LNCaP clone FGC (cell line): ENCODE measurements around the gene RASA3.

Experiments
- DNase-seq: peaks from one replicate; pipeline ENCODE4 v3.0.0-alpha.2; 2011; ENCODE audit warnings: low read depth
- H3K4me3 ChIP-seq: 2 replicates; pipeline ENCODE4 v1.5.1; 2011; ENCODE audit warnings: mild to moderate bottlenecking, low read depth, low read length, control low read depth
- TF ChIP-seq, protein P1 (sequence below): IDR thresholded peaks from 2 replicates; pipeline ENCODE4 v1.5.1; 2012; ENCODE audit warnings: mild to moderate bottlenecking; ENCODE audit not compliant: control insufficient read depth, insufficient read depth; ENCODE audit errors: extremely low read depth

Gene RASA3

DNA sequence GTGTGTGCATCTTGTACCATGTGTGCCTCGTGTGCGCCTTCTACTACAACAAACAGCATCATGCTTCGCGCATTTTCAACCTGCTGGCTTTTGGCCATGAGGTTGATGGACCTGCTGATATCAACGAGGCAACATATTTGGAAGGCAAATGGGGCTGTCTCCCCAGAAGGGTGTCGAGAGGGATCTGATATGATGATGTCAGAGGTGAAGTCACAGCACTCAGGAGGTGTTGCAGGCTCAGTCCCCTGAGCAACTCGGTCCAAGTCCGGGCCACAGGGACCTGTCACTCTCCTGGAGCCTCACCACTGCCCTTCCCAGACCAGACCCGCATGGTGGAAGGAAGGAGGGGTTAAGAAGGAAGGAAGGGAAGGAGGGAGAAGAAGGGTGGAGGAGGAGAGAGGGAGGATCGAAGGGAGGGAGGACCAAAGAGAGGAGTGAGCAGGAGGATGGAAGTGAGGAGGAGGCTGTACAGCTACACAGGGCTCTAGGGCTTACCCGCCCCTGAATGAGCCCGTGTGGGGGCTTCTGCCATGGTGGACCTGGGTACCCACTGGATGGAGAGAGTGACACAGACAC is 151.8 kb downstream of the RASA3 start:
- TF ChIP-seq, protein P1, sequence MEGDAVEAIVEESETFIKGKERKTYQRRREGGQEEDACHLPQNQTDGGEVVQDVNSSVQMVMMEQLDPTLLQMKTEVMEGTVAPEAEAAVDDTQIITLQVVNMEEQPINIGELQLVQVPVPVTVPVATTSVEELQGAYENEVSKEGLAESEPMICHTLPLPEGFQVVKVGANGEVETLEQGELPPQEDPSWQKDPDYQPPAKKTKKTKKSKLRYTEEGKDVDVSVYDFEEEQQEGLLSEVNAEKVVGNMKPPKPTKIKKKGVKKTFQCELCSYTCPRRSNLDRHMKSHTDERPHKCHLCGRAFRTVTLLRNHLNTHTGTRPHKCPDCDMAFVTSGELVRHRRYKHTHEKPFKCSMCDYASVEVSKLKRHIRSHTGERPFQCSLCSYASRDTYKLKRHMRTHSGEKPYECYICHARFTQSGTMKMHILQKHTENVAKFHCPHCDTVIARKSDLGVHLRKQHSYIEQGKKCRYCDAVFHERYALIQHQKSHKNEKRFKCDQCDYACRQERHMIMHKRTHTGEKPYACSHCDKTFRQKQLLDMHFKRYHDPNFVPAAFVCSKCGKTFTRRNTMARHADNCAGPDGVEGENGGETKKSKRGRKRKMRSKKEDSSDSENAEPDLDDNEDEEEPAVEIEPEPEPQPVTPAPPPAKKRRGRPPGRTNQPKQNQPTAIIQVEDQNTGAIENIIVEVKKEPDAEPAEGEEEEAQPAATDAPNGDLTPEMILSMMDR, result no peak
- no peak for DNase-seq
- no peak overlapping the region for H3K4me3 ChIP-seq

DNA sequence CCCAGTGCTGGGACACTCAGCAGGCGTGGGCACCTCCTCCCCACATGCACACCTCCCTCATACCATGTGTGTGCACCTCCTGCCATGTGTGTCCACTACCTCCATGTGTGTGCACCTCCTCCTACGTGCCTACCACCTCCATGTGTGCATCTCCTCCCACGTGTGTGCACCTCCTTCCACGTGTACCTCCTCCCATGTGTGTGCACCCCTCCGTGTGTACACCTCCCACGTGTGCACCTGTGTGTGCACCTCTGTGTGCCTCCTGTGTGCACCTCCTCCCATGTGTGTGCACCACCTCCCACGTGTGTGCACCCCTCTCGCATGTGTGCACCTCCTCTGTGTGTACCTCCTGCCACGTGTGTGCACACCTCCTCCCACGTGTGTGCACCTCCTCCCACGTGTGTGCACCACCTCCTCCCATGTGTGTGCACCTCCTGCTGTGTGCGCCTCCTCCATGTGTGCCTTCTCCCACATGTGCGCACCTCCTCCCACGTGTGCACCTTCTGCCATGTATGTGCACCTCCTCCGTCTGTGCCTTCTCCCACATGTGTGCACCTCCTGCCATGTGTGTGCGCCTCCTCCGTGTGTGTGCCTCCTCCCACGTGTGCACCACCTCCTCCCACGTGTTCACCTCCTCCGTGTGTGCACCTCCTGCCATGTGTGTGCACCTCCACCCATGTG is 152.5 kb downstream of the RASA3 start:
- TF ChIP-seq, protein P1, result no peak
- DNase-seq, result no peak
- H3K4me3 ChIP-seq, result no peak overlapping the region

DNA sequence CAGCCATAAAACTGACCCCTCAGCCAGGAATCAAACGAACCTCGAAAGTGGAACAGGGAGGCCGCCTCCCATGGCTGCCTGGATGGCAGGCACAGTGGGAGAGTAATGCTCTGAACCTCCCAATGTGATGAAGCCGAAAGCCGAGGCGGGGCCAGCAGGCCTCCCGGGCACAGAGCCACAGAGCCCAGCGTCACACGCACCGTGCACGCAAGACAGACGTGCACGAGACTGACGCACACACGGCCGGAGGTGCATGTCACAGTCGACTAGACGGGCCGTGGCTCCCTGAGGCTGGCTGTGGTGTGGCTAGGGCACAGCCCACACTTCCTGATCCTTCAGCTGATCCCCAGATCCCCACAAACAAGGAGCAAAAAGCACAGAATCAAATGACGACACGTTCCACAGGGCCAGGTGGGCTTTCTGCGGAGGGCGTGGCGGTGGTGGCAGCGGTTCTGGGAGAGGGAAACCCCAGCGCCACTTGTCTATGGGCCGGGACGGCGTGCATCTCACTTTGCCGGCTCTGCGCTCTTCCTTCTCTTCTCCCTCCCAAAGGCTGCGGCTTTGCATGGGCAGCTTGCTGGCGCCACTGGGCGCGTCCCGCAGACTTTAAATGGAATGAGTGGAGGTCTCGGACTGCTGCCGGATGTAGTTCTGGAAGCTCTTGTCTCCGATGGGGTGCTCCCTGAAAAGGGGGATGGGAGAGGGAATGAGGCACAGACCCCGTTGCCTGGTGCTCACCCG is 153.5 kb downstream of the RASA3 start:
- DNase-seq, result no peak
- TF ChIP-seq, protein P1, result no peak
- H3K4me3 ChIP-seq, result no peak overlapping the region

DNA sequence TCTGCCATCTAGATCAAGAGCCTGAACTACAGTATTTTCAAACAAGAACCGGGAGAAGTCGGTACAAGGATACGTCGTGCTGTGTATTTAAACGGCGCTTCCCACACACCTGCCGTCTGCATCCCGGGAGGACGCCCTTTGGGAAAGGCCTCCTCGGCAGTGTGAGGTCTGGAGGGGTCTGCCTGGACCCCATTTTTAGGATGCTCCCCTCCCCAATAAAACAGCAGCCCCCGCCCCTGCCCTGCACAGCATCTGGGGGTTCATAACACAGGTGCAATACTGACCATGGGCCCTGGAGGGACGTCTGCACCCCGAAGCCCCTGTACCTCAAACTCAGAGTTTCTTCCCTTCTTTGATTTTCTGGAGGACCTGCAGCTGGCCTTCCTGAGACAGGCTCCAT is 154.4 kb downstream of the RASA3 start:
- TF ChIP-seq, protein P1, result no peak

DNA sequence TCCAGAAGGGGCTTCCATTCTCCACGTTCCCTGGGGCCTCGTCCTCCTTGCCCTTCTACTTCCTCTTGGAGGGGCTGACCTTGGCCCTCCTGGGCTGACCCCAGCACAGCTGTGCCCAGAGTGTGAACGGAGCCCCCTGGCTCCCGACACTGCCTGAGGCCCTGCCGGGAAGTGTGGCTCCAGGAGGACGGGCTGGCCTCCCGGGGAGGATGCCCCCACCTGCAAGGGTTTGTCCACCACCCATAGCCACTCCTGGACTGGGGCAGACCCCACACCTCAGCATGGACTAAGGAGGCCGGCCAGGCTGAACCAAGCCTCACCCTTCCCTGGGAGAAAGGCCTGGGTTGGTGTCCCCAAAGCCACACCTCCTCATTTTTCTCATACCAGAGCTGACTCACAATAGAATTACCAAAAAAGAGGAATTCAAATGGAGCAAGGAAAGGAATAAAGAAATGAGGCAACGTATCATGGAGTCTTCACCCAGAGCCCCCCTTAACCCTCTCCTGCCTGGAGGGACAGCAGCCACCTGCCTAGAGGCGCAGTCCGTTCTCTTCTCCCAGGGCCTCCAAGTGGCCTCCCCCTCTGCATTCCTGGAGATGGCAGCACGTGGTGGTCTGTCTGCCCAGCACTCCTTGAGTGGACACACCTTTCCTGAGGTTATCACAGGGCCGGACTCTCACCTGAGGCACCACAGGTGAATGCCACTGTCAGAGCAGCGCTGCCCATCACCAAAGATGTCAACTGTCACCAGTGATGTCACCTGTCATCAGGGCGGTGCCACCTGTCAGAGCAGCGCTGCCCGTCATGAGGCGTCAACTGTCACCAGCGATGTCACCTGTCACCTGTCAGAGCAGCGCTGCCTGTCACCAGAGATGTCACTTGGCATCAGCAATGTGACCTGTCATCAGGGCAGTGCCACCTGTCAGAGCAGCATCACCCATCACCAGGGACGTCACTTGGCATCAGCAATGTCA is 155.4 kb downstream of the RASA3 start:
- no peak for DNase-seq
- no peak overlapping the region for H3K4me3 ChIP-seq
- TF ChIP-seq, protein P1, result no peak

More for the DNA sequence above, 154.4 kb downstream of the RASA3 start:
- DNase-seq, result no peak
- no peak overlapping the region for H3K4me3 ChIP-seq

DNA sequence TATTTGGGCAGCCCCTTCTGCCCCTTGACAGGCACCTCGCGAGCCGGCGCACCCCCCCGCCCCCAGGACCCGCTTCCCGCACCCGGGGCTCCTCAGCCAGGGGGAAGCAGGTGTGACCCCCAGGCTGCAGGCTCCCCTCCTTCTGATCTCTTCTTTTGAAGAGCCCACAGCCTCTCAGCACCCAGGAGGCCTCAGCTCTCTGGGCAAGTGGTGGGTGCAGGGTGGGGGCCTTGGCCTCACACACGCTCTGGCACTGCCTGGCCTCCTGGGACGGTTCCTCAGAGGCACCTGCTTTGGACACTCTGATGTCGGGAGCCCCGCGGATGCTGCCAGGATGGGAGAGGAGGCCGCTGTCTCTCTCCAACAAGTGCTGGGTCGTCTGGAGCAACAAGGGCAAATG is 157.0 kb downstream of the RASA3 start:
- TF ChIP-seq, protein P1, result no peak
- no peak for DNase-seq

More for the DNA sequence above, 157.0 kb downstream of the RASA3 start:
- H3K4me3 ChIP-seq, result no peak overlapping the region
